Middle frontal gyrus (tissue), 1 donor: ENCODE measurements around the gene KIF3B.
A peak's percentile ranks its signal among the peaks of the same experiment; 100 is the strongest.
"Not testable (repeated sequence)": the region's sequence is repeated elsewhere in the genome, so short reads cannot be mapped to it uniquely, and the experiment has no call there.

Source experiments
- DNase-seq: peaks from one replicate; pipeline ENCODE4 v3.0.0-alpha.2; 2015; ENCODE audit warnings: low spot score; ENCODE audit errors: extremely low spot score

Gene KIF3B

DNA sequence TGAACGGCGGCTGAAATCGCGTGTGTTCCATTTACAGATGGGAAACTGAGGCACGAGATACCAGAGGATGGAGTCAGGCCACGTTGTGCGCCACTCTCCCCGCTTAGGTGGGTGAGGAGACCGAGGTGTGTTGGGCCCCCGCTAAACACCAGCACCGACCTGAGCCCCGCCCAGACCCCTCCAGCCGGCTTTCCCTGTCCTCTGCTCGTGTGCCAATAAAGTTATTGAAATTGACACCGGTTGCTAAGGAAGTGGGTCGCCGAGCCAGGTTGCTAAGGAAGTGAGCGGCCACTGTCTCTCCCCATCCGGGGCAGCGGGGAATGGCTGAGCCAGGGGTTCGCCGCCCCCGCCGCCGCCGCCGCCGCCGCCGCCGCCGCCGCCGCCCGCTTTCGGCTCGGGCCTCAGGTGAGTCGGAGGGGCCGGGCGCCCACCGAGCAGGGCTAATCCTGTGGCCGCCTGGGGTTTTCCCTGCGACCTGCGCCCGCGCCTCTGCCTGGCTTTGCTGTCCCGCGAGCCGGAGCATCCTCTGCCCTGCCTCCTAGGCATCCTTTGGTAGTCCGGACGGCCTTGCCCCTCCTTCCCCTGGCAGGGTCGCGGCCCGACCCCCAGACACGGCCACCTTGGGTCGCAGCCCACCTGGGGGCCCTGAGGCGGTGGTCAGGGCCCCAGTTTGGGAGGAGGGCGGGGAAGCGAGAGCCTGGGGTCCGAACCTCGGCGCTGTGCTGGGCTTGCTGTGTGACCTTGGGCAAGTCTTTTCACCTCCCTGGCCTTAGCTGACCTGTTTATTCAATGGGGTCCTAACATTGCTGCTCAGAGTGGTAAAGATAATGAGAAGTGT lies at the start of gene KIF3B:
Gene KIF3B (plus strand): TSS at position 291 of the 838 bp plus-strand sequence. CDS start 32,127 bp downstream, outside the sequence.
- peak; percentile 70 for DNase-seq

DNA sequence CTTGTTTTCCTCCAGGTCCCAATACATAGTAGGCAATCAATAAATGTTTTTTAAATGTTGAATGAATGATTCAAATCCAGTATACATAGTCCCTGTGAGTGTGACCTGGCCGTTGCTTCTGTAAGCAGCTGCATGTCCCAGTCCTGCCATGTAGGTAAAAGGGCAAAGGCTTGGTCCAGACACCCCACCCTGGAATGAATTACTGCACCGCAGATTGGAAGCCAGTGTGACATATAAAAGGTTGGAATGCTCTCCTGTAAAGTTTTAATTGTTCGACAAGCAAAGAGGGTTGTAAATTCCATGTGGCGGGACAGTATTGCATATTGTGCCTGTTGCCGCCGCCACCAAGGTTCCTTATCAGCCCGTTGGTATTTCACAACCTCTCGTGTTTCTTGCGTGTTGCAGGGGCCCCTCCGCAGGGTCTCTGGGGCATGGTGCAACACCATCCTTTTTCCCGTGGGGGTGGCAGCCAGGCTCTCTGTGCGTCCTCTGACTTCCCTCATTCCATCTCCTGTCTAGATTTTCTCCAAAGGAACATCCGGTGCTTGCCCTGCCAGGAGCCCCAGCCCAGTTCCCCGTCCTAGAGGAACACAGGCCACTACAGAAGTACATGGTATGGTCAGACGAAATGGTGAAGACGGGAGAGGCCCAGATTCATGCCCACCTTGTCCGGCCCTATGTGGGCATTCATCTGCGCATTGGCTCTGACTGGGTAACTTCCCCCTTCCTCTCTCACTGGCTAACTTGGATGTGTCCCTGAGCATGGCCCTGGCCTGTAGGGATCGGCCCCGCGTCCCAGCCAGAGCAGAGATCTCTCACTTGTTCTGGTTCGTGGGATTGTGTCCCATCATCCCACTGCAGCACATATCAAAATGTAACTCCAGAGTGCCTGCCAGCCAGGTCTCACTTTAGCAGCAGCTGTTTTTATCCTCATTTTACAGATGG lies 49.4 kb upstream of the KIF3B start:
- DNase-seq = no peak

DNA sequence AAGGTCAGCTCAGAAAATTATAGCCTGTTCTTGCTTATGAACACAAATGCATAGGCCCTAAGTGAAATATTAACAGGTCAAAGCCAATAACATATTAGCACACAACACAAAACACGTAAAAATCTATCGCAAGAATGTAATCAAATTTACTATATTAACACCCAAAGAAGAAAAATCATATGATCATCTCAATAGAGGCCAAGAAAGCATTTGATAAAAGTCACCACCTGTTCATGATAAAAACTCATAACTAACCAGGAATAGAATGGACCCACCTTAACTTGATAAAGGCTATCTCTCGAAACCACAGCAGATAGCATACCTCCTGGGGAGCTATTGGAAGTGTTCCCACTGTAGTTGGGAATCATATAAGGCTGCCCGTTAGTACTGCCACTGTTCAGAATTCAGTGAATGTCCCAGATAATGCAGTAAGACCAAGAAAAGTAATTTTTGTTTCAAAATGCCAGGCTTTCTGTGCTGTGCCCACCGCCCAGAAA lies 48.2 kb upstream of the KIF3B start:
- DNase-seq = no peak

DNA sequence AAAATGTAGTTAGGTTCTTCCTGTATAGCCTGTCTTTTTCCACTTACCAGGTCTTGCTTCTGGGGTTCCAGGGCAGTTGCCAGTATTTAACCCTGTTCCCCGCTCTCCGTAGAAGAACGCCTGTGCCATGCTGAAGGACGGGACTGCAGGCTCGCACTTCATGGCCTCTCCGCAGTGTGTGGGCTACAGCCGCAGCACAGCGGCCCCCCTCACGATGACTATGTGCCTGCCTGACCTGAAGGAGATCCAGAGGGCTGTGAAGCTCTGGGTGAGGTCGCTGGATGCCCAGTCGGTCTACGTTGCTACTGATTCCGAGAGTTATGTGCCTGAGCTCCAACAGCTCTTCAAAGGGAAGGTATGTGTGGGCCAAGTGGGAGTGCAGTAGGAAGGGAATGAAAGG lies 46.7 kb upstream of the KIF3B start:
- no peak for DNase-seq

DNA sequence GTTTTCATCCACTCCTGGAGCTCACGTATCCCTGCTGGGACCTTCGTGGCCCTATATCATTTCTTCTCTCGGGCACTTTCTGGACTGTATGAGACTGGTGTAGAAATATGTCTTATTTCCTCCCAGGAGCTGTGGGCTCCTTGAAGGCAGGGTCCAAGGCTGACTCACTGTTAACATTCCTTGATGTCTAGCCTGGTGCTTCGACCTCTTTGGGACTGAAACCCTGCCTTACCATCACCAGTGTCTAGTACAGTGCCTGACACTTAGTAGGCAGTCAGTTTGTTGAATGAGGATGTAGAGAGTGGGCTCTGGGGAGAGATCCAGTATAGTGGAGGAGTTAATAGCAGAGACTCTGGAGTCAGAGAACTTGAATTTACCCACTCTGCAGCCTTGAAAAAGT lies 46.2 kb upstream of the KIF3B start:
- no peak for DNase-seq

DNA sequence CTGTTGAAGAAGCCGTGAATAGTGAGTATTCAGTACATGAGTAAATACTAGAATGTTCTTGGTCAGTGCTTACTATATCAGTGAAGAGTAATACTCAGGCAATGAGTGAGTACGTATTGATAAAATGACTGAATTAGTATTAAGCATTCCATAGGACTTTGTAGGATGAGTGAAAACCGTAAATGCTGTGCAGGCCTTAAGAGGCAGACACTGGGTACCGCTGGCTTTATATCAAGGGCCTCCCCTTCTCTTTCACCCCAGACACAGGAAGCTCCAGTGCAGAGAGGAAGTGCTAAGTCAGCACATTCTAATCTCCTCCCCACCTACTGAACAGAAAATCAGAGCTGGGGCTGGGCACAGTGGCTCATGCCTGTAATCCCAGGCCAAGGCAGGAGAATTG lies 45.6 kb upstream of the KIF3B start:
- DNase-seq = no peak

DNA sequence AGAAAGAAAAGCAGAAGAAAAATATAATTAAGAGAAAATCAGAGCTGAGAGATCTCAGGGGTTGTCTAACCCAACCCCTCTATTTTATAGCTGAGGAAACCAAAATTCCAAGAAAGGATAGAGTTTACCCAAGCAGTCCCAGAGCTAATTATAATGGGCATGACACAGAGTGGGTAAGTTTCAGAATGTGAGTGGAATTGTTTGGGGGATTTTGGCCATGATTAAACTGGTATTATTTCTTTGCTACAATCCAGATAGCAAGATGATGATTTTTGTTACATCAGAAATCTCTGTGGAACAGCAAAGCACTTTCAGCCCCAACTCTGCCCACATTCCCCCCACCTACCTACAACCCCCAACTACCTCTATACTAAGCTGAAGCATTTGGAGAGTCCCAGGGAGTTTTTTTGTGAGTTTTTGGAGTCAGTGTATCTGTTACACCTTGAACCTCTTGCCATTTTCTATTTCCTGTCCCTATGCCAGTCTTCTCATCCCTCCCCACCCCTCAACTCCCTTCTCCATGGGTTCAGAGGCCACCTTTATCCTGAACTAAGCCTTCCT lies 45.0 kb upstream of the KIF3B start:
- no peak for DNase-seq

DNA sequence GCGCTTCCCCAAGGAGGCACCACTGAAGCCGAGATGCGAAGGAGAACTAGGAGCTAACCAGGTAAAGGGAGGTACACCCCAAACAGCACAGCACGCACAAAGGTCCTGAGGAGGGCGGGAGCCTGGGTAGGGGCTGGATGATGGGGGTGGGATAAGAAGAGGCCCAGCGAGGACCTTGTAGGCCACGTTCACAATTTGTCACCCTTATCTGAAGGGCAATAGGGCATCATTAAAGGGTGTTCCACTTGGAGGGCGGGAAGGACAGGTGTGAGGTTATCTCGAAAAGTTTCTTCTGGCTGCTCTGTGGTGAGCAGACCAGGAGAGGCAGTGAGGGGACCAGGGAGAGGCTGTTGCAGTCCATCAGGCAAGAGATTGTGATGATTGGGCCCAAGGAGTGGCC lies 44.2 kb upstream of the KIF3B start:
- no peak for DNase-seq

DNA sequence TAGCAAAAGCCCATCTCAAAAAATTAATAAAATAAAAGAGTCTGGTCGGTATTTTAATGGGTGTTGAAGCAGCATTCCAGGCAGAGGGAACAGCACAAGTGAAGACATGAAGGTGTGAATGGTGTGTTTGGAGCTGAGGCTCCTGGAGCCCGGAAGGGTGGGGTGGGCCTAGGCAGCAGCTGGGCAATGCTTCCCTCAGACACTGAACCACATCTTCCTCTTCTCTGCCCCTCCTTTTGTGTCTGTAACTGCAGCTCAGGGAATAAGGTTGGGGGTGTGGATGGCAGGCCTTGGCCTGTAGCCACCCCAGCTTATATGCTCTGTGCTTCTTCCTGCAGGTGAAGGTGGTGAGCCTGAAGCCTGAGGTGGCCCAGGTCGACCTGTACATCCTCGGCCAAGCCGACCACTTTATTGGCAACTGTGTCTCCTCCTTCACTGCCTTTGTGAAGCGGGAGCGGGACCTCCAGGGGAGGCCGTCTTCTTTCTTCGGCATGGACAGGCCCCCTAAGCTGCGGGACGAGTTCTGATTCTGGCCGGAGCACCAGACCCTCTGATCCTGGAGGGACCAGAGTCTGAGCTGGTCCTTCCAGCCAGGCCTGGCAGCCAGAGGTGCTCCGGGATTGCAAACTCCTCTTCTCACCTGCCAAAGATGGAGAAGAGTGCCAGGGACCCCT lies 43.2 kb upstream of the KIF3B start:
- no peak for DNase-seq

DNA sequence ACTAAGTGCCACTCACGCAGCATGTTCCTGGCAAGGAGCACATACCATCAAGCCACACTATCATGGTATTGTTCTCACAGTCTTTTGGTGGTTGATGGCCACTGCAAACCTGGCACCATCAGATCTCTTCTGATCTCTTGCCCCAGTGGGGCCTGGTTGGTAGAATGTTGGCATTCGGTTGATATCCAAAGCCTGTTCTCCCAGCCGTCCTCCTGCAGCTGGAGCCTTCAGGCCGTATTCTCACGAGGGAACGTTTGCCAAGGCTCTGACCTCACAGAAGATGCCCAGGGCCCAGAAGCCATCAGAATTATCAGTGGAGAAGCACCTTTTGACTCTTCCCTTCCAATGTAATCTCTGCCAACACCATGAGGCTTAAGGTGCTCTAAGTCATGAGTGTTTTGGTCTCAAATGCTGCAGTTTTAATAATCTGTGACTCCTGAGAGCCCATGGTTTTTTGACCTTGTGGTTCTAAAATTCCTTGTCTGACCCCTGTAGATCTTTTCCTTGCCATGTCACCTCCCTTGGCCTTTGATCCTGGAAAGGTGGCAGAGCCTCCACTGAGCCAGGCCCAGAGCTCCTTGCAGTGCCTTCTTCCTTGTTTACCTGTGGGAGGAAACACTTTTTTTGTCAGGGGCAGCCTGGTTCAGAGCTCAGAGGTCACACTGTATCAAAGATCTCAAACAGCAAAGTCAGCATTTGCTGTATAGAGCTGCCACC lies 42.0 kb upstream of the KIF3B start:
- DNase-seq = no peak

DNA sequence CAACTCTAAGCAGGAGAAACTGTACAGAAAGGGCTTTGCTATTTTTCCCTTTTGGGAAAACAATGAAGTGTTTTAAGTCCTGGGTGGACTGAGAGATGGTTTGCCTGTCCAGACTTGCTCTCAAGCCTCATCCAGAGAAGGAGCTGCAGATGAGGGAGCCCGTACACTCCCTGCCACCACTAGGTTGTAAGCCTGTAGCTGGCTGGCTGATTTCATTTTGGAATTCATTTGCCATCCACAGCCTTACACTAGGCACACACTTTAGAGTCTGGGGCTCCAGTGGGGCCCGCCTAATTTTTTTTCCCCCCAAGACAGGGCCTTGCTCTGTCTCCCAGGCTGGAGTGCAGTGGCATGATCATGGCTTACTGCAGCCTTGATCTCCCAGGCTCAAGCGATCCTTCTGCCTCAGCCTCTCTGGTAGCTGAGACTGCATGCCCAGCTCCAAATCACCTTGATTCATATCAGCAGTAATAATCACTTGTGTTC lies 41.4 kb upstream of the KIF3B start:
- DNase-seq = no peak

DNA sequence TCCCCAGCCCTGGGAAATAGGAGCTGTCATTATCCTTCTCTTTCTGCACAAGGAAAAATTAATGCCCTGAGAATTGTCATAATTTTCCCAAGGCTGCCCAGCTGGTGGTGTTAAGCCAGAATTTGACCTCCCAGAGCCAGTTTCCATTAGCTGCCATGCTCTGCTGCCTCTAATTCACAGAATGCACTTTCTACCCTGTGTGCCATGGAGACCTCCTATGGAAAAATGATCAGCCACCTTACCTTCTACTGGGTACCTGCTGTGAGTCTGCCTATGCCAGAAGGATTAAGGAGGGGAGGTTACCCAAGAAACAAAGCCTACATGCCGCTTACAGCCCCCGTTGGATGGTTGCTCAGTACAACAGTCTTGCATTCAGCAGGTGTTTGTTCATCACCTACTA lies 40.6 kb upstream of the KIF3B start:
- no peak for DNase-seq

DNA sequence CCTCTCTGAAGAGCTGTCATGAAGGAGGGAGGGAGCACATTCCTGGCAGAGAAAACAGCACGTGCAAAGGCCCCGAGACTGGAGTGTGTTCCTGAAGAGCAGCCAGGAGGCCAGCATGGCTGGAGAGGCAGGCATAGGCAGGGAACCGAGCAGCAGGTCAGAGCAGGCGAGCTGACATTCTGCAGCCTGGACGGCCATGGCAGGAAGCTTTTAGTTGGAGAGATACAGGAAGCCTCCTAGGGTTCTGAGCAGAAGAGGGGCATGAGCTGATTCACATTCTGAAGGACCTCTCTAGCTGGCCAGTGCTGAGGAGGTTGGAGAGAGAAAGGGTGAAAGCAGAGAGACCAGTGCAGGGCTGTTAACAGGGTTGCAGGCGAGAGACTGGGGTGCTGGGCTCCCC lies 40.0 kb upstream of the KIF3B start:
- DNase-seq = no peak

DNA sequence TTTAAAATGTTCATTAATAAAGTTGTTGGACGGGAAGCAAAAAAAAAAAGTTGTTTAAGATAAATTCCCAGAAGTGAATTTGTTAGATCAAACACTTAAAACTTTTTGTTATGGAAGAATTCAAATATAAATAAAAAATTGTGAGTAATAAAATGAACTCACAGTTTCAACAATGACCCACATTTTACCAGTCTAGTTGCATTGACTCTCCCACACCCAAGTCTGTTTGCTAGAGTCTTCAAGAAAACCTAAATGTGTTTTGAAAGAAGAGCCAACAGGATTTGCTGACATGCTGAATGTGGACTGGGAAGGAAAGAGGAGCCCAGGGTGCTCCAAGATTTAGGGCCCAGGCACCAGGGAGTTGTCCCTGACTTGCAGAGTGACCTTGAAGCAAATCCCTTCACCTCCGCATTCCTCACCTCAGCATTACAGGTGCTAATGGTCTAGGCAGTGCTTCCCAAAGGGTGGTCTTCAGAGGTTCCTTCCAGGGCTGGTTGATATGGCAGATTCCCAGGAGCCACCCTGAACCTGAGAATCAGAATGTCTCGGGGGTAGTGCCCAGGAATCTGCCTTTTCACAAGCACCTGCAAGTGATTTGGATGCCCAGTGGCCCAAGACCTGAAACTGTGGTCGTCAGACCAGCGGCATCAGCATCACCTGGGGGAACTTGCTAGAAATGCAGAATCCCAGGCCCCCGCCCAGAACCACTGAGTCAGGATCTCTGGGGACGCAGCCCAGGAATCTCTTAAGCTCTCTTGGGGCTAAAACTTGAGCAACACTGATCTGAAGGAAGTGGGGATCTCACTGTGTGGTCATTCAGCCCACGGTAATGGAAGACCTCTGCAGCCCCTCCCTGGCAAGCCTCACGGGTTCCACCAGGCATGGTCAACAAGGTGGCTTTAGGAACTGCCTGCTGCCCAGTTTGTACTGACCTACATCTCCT lies 38.7 kb upstream of the KIF3B start:
- no peak for DNase-seq

DNA sequence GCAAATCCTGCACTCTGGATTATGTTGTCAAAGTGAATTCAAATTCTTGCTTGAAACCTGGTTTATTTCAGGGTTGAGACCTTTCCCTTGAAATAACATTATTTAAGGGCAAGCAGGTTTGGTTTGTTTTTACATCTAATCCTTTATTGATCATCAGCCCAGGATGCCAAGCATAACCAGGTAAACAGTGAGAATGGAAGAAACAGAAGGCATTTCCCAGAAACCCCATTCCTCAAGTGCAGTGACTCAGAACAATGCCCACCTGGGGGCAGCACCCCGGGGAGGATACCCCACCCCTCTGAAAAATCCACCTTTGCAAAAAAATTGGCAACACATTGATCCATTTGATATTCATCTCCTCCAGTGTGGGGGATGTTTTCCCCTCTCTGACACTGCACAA lies 37.2 kb upstream of the KIF3B start:
- no peak for DNase-seq

DNA sequence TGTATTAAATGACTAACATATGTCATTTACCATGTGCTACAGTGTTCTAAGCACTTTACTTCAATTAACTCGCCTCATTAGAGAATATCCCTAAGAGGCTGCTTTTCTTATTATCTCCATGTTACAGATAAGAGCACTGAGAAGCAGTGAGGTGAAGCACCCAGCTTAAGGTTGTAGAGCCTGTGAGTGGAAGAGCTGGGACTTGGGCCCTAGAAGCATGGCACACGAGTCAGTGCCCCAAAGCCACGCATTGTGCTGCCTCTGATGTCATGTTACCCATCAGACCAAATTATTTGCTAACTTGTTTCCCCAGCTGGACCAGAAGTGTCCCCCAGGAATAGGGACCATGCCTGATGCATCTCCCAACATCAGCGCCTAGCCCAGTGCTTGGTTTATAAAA lies 35.6 kb upstream of the KIF3B start:
- no peak for DNase-seq

DNA sequence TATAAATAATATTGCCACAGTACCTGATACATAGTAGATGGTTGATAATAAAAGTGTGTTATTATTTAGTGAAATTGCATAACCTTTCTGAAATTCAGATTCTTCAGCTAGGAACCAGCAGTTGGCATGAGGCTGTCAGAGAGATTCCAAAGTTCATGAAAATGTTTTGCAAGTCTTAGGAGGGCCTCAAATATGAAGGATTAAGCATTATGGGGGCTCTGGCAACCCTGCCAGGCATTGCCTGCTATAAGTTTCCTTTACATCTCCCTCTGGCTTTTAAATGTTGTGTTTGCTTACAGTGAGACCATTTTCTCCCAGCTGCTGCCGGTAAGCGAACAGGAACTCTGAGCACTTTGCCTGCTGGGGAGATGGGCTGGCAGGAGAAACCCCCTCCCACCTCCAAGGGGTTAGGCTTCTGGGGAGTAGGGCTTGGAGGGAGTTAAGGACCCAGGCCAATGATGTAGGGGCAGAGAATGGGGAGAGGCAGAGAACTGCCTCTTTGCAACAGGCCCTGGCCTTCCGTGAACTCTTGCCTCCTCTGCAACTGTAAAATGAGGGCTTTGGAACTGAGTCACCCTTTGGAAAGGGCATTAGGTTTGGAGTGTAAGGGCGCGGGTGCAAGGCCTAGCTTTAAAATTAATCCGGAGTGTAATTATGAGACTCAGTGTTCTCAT lies 33.2 kb upstream of the KIF3B start:
- DNase-seq = no peak

DNA sequence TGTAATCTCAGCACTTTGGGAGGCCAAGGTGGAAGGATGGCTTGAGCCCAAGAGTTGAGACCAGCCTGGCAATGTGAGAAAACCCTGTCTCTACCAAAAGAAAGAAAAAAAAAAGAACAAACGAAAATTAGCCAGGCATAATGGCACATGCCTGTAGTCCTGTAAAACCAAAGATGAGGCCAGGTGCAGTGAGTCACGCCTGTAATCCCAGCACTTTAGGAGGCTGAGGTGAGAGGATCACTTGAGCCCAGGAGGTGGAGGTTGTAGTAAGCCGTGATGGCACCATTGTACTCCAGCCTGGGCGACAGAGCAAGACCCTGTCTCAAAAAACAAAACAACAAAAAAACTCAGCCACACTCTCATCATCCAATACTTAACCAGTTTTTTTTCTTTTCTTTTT lies 32.5 kb upstream of the KIF3B start:
- no peak for DNase-seq

DNA sequence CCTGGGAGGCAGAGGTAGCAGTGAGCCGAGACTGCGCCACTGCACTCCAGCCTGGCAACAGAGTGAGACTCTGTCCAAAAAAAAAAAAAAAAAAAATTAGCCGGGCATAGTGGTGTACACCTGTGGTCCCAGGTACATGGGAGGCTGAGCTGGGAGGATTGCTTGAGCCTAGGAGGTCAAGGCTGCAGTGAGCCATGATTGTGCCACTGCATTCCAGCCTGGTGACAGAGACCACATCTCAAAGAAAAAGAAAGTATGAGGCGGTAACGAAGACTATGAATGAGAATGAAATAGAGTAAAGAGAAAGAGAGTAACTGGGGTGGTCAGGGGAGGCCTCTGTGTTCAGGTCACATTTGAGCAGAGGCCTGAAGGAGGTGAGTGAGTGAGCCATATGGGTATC lies 31.2 kb upstream of the KIF3B start:
- not testable (repeated sequence) for DNase-seq
